Frontal cortex (tissue), 4 donors: ENCODE data around the gene PTPRN. TPM values are rescaled to one million over a fixed set of nuclear protein-coding genes. Genes with fewer than 3 reads are reported as not detected.
A peak's percentile ranks its signal among the peaks of the same experiment; 100 is the strongest.
"Not testable (repeated sequence)": the region's sequence is repeated elsewhere in the genome, so short reads cannot be mapped to it uniquely, and the experiment has no call there.

ENCODE experiments used
- DNase-seq, 2 donors: peaks; one replicate each; pipeline ENCODE4 v3.0.0; 2012; ENCODE audit warnings: low spot score in 2 of 2
- FAIRE-seq: peaks from 2 replicates; lab custom pipeline; 2012; peaks lifted over from hg19 to GRCh38; lab: Jason Lieb, UNC
- total RNA-seq: library from RNA; depleted of rRNA; stranded (reverse); fragments of >200 nt; gene quantifications from one replicate; pipeline ENCODE4 v1.2.3, GENCODE V29; 2014
- donor health status: control.
- donor health status: control.
- donor health status: control.

PTPRN gene
- total RNA-seq, 1 donor from 2014 or later, result 24.5 TPM

DNA sequence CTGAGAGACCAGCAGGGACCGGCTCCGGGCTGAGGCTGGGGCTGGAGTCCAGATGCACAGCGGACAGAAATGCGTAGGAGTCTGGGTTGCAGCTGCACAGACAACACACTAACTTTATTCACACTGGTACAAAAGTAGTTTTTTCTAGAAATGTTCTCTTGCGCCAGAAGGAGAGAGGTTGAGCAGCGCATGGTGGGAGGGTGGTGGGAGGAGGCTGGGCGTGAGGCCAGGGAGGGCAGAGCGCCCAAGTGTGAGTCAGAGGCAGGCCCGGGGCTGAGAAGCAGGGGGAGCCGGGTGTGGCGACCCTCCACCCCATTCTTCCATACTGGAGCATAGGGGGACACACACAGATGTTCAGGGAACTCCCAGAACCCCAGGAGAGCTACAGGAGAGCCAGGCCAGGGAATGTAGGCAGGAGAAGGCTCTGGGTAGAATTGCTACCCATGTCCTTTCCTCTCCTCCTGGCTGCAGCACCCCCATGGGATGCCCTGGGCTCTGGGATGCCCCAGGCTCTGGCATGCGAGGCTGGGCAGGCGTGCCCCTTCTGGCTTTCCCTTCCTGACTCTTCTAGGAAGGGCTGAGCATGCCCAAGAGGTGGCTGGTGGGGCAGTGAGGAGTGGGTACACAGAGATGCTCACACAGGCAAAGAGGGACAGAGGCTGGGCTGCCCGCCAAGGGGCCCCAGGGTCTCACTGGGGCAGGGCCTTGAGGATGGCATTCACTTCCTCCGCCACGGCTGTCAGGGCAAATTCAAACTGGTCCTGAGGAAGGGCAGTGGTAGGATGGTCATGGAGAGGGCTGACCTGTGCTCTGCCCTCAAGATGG, 19.5 kb downstream of the PTPRN start:
- FAIRE-seq (peak; percentile 83), DNase-seq (peak; percentile 71 to 79)

DNA sequence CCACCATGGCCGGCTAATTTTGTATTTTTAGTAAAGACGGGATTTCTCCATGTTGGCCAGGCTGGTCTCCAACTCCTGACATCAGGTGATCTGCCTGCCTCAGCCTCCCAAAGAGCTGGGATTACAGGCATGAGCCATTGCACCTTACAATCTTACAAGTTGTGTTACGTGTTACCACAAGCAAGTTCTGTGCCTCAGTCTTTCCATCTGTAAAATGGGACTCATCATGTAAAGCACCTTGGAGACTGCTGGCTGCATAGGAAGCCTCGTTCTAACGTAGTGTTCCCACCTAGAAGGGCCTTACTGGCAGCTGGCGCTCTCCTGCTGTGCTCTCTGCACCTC, 20.0 kb downstream of the PTPRN start:
- DNase-seq, result no peak
- no peak for FAIRE-seq

- DNase-seq (peak in 1 of 2 donors; percentile 1), FAIRE-seq (no peak)
These were observed 21.5 kb downstream of the PTPRN start for GRCh38 chr2:219287580-219288265.

DNA sequence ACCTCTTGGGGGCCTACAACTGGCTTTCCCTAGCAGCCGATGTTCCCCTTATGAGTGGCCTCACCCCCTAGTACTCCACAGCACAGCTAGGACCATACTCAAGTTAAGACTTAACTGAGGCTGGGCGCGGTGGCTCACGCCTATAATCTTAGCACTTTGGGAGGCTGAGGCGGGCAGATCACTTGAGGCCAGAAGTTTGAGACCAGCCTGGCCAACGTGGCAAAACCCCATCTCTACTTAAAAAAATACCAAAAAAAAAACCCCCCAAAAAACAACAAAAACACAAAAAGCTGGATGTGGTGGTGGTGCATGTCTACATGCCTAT, 22.1 kb downstream of the PTPRN start:
- not testable (repeated sequence) for DNase-seq, FAIRE-seq

DNA sequence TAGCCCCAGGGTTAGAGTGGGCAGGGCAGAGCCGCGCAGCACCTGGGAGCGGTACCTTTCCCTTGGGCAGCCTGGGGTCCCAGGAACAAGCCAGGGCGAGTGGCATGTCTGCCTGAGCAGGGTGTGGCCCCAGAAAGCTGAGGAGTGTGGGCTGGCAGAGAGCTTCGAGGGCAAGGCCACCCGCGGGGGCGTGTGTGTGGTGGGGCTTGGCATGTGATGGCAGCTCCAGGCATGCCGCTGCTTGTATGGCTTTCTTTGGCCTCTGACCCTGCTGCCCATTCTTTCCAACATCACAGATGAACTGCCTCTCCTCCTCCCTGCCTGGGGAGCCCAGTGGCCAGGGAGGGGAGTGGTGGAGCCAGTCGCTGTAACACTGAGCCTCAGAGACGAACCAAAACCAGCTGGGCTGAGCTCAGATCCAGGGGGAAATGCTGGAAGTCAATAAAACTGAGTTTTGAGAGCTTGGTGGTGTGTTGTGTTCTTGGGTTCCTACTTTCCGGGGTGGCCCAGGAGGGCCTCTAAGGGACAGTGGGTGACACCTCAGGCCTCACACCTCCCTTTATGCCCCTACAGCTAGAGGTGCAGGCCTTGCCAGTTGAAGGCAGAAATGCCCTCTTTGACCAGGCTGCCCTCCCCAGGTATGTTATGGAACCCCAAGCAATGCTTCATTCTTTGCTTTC, 22.6 kb downstream of the PTPRN start:
- DNase-seq, result peak in 1 of 2 donors; percentile 28
- FAIRE-seq, result no peak

- FAIRE-seq, result no peak
- peak in 1 of 2 donors; percentile 46 for DNase-seq
These were observed 23.2 kb downstream of the PTPRN start for GRCh38 chr2:219285894-219286425.

DNA sequence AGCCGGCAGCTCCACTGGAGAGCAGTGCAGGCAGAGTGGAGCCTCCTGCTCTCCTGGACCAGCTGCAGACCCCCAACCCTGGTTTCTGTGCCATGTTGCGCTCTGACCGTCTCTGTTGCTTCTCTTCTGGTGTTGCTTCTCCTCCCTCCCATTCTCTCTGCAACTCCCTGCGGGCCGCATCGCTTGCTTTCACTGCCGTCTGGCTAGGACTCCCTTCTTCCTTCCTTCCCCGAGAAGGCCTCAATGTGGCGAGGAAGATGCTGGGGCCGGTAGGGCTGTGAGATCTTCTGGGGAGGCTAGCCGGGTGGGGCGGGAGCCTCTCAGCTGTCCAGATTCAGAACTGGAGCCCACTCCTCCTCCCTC, 23.8 kb downstream of the PTPRN start:
- DNase-seq, result peak in 1 of 2 donors; percentile 6
- no peak for FAIRE-seq

GRCh38 chr2:219284501-219285372, 24.5 kb downstream of the PTPRN start:
- DNase-seq, result peak in 1 of 2 donors; percentile 1
- no peak for FAIRE-seq

DNA sequence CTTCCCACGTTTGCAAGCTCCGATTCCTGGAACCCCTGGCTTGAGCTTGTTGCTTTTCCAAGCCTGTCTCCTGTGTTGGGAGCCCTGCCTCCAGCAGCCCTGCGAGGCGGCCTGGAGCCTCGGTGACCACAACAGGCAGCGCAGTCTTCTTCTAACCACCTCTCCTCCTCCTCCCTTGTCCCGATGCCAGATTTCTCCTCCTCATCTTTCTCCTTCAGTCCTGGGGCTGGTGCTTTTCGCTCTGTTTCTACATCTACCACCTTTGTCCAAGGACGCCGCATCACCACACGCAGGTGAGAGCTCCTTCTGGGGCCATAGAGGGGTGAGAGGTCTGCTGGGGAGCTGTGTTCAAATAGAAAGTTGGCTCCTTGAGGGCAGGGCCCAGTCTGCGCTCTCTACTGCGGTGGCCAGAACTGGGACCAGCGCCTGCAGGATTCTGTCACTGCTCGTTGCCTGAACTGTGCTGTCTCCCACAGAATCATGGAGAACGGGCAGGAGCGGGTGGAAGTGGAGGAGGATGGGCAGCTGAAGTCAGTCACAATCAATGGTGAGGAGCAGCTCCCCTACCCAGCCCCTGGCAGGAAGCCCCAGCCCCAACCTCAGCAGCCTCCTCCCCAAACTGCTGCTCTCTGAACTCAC, 26.1 kb downstream of the PTPRN start:
- no peak for FAIRE-seq
- DNase-seq, result peak in 1 of 2 donors; percentile 17

DNA sequence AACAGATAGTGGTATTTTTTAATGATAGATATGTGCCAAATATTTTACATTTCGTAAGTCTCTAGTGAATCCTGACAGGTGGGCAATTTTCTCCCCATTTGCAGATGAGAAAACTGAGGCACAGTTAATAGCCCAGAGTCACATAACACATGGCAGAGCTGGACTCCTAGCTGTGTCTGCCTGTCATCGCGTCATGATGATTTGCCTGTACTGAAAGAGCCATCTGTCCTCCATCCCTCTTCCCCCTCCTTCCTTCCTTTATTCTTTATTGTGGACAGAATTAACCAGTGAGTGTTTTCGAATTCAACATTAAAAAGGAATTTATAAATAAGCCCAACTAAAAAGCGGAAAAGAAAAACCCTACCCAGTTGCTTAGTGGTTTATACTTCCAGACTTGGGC, 26.8 kb downstream of the PTPRN start:
- DNase-seq, result no peak
- FAIRE-seq, result peak; percentile 59

- DNase-seq, result no peak
- FAIRE-seq, result no peak
These were observed 27.6 kb downstream of the PTPRN start for GRCh38 chr2:219281588-219281987.

DNA sequence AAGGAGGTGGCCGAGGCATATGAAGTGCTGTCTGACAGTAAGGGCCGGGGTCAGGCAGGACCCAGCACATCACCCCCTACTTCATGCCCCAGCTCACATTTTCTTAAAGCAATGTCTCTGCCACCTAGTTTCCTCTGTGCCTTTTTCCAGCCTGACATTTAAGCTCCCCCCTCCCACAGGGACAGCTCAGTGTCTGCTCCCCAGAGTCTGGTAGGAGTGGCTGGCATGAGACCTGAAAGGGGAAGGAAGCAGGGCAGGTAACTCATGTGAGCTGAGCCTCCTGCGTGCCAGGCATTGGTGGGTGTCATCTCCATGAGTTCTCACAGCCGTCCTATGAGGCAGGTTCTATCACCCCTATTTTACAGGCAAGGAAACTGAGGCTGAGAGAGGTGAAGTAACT, 28.6 kb downstream of the PTPRN start:
- FAIRE-seq (no peak), DNase-seq (peak in 1 of 2 donors; percentile 4)

- FAIRE-seq, result no peak
These were observed 29.2 kb downstream of the PTPRN start for GRCh38 chr2:219279916-219280516.

DNA sequence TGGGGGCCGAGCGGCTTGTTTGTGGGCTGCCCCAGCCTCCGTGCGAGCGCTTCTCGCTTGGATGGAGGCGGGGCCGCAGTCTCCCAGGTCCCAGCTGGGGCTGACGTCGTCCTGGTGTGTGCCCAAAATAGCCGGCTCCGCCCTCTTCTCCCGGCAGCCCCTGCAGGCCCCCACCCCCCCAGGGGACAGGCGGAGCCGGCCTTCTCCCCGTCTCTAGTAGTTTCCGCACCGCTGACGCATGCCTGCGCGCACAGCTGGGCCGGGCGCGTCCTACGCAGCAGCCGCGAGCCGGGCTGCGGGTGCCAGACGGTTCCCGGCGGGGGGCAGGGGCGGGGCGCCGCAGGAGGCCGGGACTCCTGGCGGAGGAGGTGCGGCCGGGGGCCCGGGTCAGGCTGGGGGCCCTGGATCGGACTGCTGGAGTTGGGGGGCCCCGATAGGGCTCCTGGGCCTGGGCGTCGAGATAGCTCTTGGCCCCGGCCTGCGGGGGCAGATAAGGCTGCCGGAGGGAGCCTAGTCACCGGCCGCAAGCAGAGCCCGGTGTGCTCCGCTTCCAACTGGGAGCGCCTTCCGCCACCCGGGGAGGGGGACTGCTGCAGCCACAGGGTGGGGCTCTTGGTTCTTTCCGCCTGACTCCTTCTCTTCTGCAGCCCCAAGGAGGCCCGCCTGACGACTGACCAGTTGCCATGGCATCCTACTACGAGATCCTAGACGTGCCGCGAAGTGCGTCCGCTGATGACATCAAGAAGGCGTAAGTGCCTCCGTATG, 29.9 kb downstream of the PTPRN start, which contains the start of gene DNAJB2:
DNAJB2 (plus strand) TSS at position 216 of the 765 bp plus-strand sequence; CDS start at position 684, 468 bp downstream.
- no peak for FAIRE-seq
- DNase-seq, result peak; percentile 97 to 99

More at GRCh38 chr2:219279916-219280516, 29.2 kb downstream of the PTPRN start:
- DNase-seq, result peak in 1 of 2 donors; percentile 29

DNA sequence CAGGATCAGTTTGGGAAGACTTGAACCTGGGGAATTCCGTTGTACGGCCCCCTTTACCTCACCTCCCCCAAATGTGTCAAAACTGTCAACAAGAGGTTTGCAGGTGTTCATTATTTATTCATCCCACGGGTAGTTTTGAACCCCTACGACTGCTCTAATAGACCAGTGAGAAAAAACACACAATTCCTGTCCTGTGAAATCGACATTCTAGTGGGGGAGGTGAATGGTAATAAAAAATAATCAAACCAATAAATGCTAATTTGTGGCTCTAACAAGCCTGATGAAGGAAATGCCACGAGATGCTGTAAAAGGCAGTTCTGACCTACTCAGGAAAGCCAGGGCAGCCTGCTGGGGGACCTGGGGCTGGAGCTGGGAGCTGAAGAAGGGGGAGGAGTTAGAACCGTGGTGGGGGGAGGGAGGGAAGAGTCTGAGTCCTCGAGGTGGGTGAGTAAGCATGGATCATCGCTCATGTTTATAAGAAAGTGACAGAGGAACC, 30.5 kb downstream of the PTPRN start:
- DNase-seq, result no peak
- FAIRE-seq, result no peak

- DNase-seq (peak; percentile 68 to 69), FAIRE-seq (no peak)
These were observed 31.2 kb downstream of the PTPRN start for GRCh38 chr2:219277703-219278654.
